ENCODE data around the gene NUP42.
"Not testable (repeated sequence)": the region's sequence is repeated elsewhere in the genome, so short reads cannot be mapped to it uniquely, and the experiment has no call there.

The NUP42 gene

GRCh38 chr7:23212395-23212794, 30.5 kb downstream of the NUP42 start:
- Mint-ChIP-seq H3K4me3 (no peak overlapping the region), H3K4me1 (ENCODE audit: low read depth) (no peaks in the 10 kb centered on the region), H3K36me3 (ENCODE audit: low read depth) (no peaks in the 10 kb centered on the region), H3K9me3 (no peaks in the 10 kb centered on the region), H3K27me3 (ENCODE audit: low read depth) (peaks cover 13% of the 10 kb centered on the region), H3K27ac (no peak overlapping the region)

GRCh38 chr7:23212841-23213240, 31.0 kb downstream of the NUP42 start:
- H3K27me3 Mint-ChIP-seq (ENCODE audit: low read depth) = peaks cover 8% of the 10 kb centered on the region
- no peak overlapping the region for H3K4me3 Mint-ChIP-seq
- no peak overlapping the region for H3K27ac Mint-ChIP-seq
- no peaks in the 10 kb centered on the region for H3K36me3 Mint-ChIP-seq (ENCODE audit: low read depth)
- H3K9me3 Mint-ChIP-seq = no peaks in the 10 kb centered on the region
- H3K4me1 Mint-ChIP-seq (ENCODE audit: low read depth) = no peaks in the 10 kb centered on the region

GRCh38 chr7:23213755-23214154, 31.9 kb downstream of the NUP42 start:
- Mint-ChIP-seq H3K36me3 (ENCODE audit: low read depth) (no peaks in the 10 kb centered on the region), H3K4me1 (ENCODE audit: low read depth) (no peaks in the 10 kb centered on the region), H3K4me3 (no peak overlapping the region), H3K27me3 (ENCODE audit: low read depth) (peaks cover 8% of the 10 kb centered on the region), H3K27ac (no peak overlapping the region), H3K9me3 (no peaks in the 10 kb centered on the region)

- no peaks in the 10 kb centered on the region for H3K9me3 Mint-ChIP-seq
- H3K4me1 Mint-ChIP-seq (ENCODE audit: low read depth) = no peaks in the 10 kb centered on the region
- peaks cover 13% of the 10 kb centered on the region for H3K27me3 Mint-ChIP-seq (ENCODE audit: low read depth)
- no peak overlapping the region for H3K27ac Mint-ChIP-seq
- H3K36me3 Mint-ChIP-seq (ENCODE audit: low read depth) = no peaks in the 10 kb centered on the region
- H3K4me3 Mint-ChIP-seq = no peak overlapping the region
These were observed 32.6 kb downstream of the NUP42 start for GRCh38 chr7:23214423-23214822.

GRCh38 chr7:23214938-23215337, 33.1 kb downstream of the NUP42 start:
- no peaks in the 10 kb centered on the region for H3K9me3 Mint-ChIP-seq
- no peak overlapping the region for H3K27ac Mint-ChIP-seq
- H3K27me3 Mint-ChIP-seq (ENCODE audit: low read depth) = peaks cover 13% of the 10 kb centered on the region
- no peak overlapping the region for H3K4me3 Mint-ChIP-seq
- H3K4me1 Mint-ChIP-seq (ENCODE audit: low read depth) = no peaks in the 10 kb centered on the region
- no peaks in the 10 kb centered on the region for H3K36me3 Mint-ChIP-seq (ENCODE audit: low read depth)

- Mint-ChIP-seq H3K27ac (no peak overlapping the region), H3K27me3 (ENCODE audit: low read depth) (peaks cover 11% of the 10 kb centered on the region), H3K9me3 (no peaks in the 10 kb centered on the region), H3K4me1 (ENCODE audit: low read depth) (no peaks in the 10 kb centered on the region), H3K36me3 (ENCODE audit: low read depth) (no peaks in the 10 kb centered on the region), H3K4me3 (no peak overlapping the region)
These were observed 34.2 kb downstream of the NUP42 start for GRCh38 chr7:23216021-23216420.

GRCh38 chr7:23218196-23218595, 36.3 kb downstream of the NUP42 start:
- H3K27me3 Mint-ChIP-seq (ENCODE audit: low read depth) = peaks cover 10% of the 10 kb centered on the region
- no peaks in the 10 kb centered on the region for H3K4me1 Mint-ChIP-seq (ENCODE audit: low read depth)
- no peak overlapping the region for H3K4me3 Mint-ChIP-seq
- H3K36me3 Mint-ChIP-seq (ENCODE audit: low read depth) = no peaks in the 10 kb centered on the region
- no peak overlapping the region for H3K27ac Mint-ChIP-seq
- no peaks in the 10 kb centered on the region for H3K9me3 Mint-ChIP-seq

GRCh38 chr7:23220690-23221305, 39.0 kb downstream of the NUP42 start:
- Mint-ChIP-seq H3K27ac (no peak overlapping the region), H3K4me1 (ENCODE audit: low read depth) (no peaks in the 10 kb centered on the region), H3K9me3 (no peaks in the 10 kb centered on the region), H3K36me3 (ENCODE audit: low read depth) (no peaks in the 10 kb centered on the region), H3K4me3 (no peak overlapping the region), H3K27me3 (ENCODE audit: low read depth) (peaks cover 10% of the 10 kb centered on the region)

GRCh38 chr7:23222439-23223030, 40.7 kb downstream of the NUP42 start:
- Mint-ChIP-seq H3K27ac (no peak overlapping the region), H3K4me1 (ENCODE audit: low read depth) (no peaks in the 10 kb centered on the region), H3K36me3 (ENCODE audit: low read depth) (no peaks in the 10 kb centered on the region), H3K27me3 (ENCODE audit: low read depth) (peaks cover 10% of the 10 kb centered on the region), H3K4me3 (no peak overlapping the region), H3K9me3 (no peaks in the 10 kb centered on the region)

GRCh38 chr7:23224364-23224763, 42.5 kb downstream of the NUP42 start:
- not testable (repeated sequence) for H3K36me3 Mint-ChIP-seq (ENCODE audit: low read depth); H3K4me3 Mint-ChIP-seq; H3K9me3 Mint-ChIP-seq; H3K27ac Mint-ChIP-seq; H3K27me3 Mint-ChIP-seq (ENCODE audit: low read depth); H3K4me1 Mint-ChIP-seq (ENCODE audit: low read depth)

GRCh38 chr7:23226844-23227450, 45.1 kb downstream of the NUP42 start:
- no peaks in the 10 kb centered on the region for H3K9me3 Mint-ChIP-seq
- no peaks in the 10 kb centered on the region for H3K4me1 Mint-ChIP-seq (ENCODE audit: low read depth)
- H3K36me3 Mint-ChIP-seq (ENCODE audit: low read depth) = no peaks in the 10 kb centered on the region
- H3K4me3 Mint-ChIP-seq = no peak overlapping the region
- H3K27ac Mint-ChIP-seq = no peak overlapping the region
- no peaks in the 10 kb centered on the region for H3K27me3 Mint-ChIP-seq (ENCODE audit: low read depth)

GRCh38 chr7:23228412-23228811, 46.6 kb downstream of the NUP42 start:
- Mint-ChIP-seq H3K27me3 (ENCODE audit: low read depth) (no peaks in the 10 kb centered on the region), H3K36me3 (ENCODE audit: low read depth) (no peaks in the 10 kb centered on the region), H3K27ac (no peak overlapping the region), H3K4me3 (no peak overlapping the region), H3K4me1 (ENCODE audit: low read depth) (no peaks in the 10 kb centered on the region), H3K9me3 (no peaks in the 10 kb centered on the region)

- Mint-ChIP-seq H3K27me3 (ENCODE audit: low read depth) (no peaks in the 10 kb centered on the region), H3K27ac (no peak overlapping the region), H3K4me1 (ENCODE audit: low read depth) (no peaks in the 10 kb centered on the region), H3K9me3 (no peaks in the 10 kb centered on the region), H3K36me3 (ENCODE audit: low read depth) (no peaks in the 10 kb centered on the region), H3K4me3 (no peak overlapping the region)
These were observed 48.8 kb downstream of the NUP42 start for GRCh38 chr7:23230641-23231101.

GRCh38 chr7:23232966-23233365, 51.1 kb downstream of the NUP42 start:
- no peaks in the 10 kb centered on the region for H3K4me1 Mint-ChIP-seq (ENCODE audit: low read depth)
- H3K4me3 Mint-ChIP-seq = no peak overlapping the region
- H3K36me3 Mint-ChIP-seq (ENCODE audit: low read depth) = no peaks in the 10 kb centered on the region
- no peaks in the 10 kb centered on the region for H3K9me3 Mint-ChIP-seq
- H3K27me3 Mint-ChIP-seq (ENCODE audit: low read depth) = peaks cover 2% of the 10 kb centered on the region
- H3K27ac Mint-ChIP-seq = no peak overlapping the region

GRCh38 chr7:23234569-23235296, 52.9 kb downstream of the NUP42 start:
- H3K9me3 Mint-ChIP-seq = no peaks in the 10 kb centered on the region
- H3K27me3 Mint-ChIP-seq (ENCODE audit: low read depth) = peaks cover 3% of the 10 kb centered on the region
- no peak overlapping the region for H3K27ac Mint-ChIP-seq
- H3K4me3 Mint-ChIP-seq = no peak overlapping the region
- H3K36me3 Mint-ChIP-seq (ENCODE audit: low read depth) = no peaks in the 10 kb centered on the region
- no peaks in the 10 kb centered on the region for H3K4me1 Mint-ChIP-seq (ENCODE audit: low read depth)

All from T-helper 1 cell treated with Interleukin-12 subunit alpha and Interleukin-12 subunit beta and Interleukin-4 antibody, amounts not matched to agents 30 μg/mL and 1 μg/mL, for 36 hours (primary cell).